Epidermal melanocyte (primary cell): ENCODE data around the gene ZBTB39.
"Not testable (repeated sequence)": the region's sequence is repeated elsewhere in the genome, so short reads cannot be mapped to it uniquely, and the experiment has no call there.

Experiments used
- DNase-seq: peaks from one replicate; pipeline ENCODE4 v3.0.0; 2011; ENCODE audit warnings: low spot score; ENCODE audit not compliant: insufficient read length

Gene ZBTB39

DNA sequence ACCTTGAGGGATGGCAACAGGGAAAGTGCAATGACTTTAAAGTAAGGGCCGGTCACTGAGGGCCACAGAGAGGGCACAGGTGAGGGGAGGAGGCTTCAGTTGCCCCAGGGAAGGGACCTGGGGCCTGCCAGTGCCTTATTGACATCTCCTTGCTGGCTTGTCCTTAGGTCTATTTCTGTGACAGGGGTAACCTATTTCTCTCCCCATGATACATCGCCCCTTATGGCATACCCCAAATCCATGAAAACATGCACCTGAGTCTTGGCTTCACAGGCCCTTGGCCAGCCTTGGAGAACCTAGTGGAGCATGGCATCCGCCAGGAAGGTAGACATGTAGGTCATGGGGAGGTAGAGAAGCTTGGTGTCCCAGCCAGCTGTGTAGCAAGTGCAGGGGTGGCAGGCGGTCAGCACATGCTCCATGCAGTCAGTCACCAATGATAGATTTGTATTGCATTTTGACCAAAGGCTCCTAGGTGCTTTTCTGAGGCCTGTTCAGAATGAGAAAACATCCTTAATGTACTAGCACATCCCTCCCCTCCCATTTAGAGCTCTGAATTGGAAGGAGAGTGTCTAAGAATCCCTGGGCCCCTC, 25.3 kb downstream of the ZBTB39 start:
- no peak for DNase-seq

DNA sequence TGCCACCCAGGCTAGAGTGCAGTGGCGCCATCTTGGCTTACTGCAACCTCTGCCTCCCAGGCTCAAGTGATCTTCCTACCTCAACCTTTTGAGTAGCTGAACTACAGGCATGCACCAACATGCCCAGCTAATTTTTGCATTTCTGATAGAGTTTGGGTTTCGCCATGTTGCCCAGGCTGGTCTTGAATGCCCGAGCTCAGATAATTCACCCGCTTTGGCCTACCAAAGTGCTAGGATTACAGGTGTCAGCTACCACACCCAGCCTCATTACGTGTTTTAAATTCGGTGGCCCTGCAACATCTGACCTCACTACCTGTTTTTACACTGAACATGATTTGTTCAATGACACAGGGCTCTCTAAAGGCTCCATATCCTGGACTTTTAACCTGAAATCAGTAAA, 26.1 kb downstream of the ZBTB39 start:
- no peak for DNase-seq

DNA sequence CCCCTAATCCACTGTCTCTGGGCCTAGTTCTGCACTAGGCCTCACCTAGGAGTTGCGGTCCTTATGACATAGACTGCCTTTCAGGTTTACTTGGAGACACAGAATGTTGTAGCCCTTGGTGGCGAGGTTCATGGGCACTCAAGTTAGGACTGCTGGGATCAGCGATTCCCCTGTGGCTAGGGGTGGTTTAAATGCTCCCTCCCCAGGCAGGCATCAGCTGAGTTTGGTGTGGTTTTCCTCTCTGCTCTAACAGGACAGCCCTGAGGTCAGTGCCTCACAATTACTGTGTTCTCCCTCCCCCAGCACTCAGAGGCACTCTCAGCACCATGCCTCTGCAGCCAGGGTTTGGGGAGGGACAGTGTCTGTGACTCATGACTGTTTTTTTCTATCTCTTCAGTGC, 26.7 kb downstream of the ZBTB39 start:
- DNase-seq, result no peak

DNA sequence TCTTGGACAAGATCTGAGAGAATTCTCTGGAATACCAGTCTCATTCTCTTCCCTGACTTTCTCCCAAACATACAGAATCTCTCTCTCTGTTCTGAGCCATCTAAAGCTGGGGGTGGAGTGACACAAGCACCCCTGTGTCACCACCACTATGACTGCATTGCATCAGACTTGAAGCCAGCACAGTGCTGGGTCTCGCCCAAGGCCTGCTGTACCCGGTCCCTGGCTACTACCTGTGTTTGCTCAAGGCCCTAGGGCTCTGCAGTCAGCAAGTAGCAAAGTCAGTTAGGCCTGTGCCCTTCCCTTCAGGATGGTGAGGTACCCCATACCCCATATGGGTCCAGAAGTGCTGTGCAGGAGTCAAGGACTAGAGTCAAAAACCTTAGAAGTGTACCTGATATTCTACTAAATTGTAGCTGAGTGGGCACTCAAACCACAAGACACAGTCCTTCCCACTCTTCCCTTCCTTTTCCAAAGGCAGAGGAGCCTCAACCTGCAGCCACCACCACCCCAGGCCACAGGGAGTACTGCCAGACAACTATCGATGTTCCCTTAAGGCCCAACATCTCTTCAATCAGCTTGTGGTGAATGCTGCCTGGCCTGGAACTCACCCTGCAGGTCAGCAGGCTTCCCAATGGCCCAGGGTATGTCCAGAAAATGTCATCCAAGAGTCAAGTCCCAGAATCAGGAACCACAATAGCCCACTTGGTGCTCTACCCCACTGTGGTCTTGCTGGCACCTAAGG, 27.8 kb downstream of the ZBTB39 start:
- DNase-seq, result no peak

- DNase-seq, result not testable (repeated sequence)
These were observed 29.0 kb downstream of the ZBTB39 start for GRCh38 chr12:56977361-56977760.

DNA sequence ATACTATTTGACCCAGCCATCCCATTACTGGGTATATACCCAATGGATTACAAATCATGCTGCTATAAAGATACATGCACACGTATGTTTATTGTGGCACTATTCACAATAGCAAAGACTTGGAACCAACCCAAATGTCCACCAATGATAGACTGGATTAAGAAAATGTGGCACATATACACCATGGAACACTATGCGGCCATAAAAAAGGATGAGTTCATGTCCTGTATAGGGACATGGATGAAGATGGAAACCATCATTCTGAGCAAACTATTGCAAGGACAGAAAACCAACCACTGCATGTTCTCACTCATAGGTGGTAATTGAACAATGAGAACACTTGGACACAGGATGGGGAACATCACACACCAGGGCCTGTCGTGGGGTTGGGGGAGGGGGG, 32.1 kb downstream of the ZBTB39 start:
- not testable (repeated sequence) for DNase-seq

- not testable (repeated sequence) for DNase-seq
These were observed 37.4 kb downstream of the ZBTB39 start for GRCh38 chr12:56968910-56969309.

DNA sequence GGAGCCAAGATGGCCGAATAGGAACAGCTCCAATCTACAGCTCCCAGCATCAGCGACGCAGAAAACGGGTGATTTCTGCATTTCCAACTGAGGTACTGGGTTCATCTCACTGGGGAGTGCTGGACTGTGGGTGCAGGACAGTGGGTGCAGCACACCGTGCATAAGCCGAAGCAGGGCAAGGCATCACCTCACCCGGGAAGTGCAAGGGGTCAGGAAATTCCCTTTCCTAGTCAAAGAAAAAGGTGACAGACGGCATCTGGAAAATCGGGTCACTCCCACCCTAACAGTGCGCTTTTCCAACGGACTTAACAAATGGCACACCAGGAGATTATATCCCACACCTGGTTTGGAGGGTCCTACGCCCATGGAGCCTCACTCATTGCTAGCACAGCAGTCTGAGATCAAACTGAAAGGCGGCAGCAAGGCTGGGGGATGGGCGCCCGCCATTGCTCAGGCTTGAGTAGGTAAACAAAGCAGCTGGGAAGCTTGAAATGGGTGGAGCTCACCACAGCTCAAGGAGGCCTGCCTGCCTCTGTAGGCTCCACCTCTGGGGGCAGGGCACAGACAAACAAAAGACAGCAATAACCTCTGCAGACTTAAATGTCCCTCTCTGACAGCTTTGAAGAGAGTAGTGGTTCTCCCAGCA, 40.2 kb downstream of the ZBTB39 start:
- not testable (repeated sequence) for DNase-seq

DNA sequence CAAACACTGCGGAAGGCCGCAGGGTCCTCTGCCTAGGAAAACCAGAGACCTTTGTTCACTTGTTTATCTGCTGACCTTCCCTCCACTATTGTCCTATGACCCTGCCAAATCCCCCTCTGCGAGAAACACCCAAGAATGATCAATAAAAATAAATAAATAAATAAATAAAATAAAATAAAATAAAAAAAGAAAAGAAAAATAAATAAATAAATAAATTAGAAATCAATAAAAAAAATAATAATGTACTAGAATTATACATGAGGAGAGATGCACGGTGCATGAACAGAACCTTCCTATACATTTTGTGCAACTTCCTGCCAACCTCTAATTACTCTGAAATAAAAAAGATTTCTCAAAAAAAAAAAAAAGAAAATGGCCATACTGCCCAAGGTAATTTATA, 41.2 kb downstream of the ZBTB39 start:
- DNase-seq, result not testable (repeated sequence)

DNA sequence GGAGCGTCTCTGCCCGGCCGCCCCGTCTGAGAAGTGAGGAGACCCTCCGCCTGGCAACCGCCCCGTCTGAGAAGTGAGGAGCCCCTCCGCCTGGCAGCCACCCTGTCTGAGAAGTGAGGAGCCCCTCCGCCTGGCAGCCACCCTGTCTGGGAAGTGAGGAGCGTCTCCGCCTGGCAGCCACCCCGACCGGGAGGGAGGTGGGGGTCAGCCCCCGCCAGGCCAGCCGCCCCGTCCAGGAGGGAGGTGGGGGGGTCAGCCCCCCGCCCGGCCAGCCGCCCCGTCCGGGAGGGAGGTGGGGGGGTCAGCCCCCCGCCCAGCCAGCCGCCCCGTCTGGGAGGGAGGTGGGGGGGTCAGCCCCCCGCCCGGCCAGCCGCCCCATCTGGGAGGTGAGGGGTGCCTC, 42.8 kb downstream of the ZBTB39 start:
- not testable (repeated sequence) for DNase-seq

DNA sequence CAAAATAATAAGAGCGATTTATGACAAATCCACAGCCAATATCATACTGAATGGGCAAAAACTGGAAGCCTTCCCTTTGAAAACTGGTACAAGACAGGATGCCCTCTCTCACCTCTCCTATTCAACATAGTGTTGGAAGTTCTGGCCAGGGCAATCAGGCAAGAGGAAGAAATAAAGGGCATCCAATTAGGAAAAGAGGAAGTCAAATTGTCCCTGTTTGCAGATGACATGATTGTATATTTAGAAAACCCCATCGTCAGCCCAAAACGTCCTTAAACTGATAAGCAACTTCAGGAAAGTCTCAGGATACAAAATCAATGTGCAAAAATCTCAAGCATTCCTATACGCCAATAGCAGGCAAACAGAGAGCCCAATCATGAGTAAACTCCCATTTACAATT, 44.1 kb downstream of the ZBTB39 start:
- DNase-seq, result not testable (repeated sequence)

- no peak for DNase-seq
These were observed 47.9 kb downstream of the ZBTB39 start for GRCh38 chr12:56958422-56958821.

GRCh38 chr12:56957229-56958052, 48.9 kb downstream of the ZBTB39 start, which contains the start of gene RDH16:
TSS of gene RDH16 (minus strand) at chr12:56957608. CDS start at chr12:56957462, 146 bp downstream.
- no peak for DNase-seq

GRCh38 chr12:56955631-56956256, 50.6 kb downstream of the ZBTB39 start:
- DNase-seq, result no peak

GRCh38 chr12:56954958-56955355, 51.4 kb downstream of the ZBTB39 start:
- DNase-seq, result no peak

- no peak for DNase-seq
These were observed 52.0 kb downstream of the ZBTB39 start for GRCh38 chr12:56954057-56954957.

- DNase-seq, result no peak
These were observed 53.0 kb downstream of the ZBTB39 start for GRCh38 chr12:56953314-56953713.

- DNase-seq, result no peak
These were observed 54.6 kb downstream of the ZBTB39 start for GRCh38 chr12:56951582-56952339.

DNA sequence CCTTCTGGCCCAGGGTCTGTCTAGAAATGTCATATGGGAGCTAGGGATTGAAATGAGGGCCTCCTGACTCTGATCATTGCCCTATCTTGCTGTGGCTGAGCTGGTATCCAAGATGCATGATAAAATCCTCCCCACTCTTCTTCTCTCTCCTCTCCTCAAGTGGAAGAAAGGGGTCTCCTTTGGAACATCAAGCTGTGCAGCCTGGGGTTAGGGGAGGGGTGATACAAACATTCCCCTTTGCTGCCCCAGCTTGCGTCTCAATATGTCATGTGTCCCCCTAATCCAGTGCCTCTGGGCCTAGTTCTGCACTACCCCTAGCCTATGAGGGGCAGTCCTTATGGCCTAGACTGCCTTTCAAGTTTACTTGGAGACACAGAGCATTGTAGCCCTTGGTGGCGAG, 57.5 kb downstream of the ZBTB39 start:
- no peak for DNase-seq
